Measurements from ENCODE around the gene FAM169A.

DNA sequence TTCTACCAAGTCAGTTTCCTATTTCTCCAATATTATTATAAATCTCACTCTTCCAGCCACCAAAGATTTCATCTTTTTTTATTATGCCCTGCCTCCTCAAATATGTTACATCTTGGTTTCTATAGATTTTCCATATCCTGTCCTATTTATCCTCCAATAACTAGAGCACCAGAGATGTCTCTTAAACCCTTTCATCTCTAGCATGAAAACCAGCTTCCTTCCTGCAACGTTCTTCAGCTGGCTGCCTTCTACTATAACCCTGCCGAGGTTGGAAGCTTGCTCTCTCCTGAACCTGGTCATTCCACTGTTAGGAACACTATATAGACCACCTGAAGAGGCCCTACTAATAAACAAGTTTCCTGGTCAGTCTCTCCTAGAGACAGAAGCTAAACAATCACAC, 27.9 kb downstream of the FAM169A start:
- TF ChIP-seq CTCF (IDR thresholded peaks at IDR 0.05) (no peak), EZH2 (IDR thresholded peaks at IDR 0.05) (no peak)
